Keratinocyte (primary cell): ENCODE results near the gene DIS3L2.

Experiments used
- EZH2 ChIP-seq: IDR thresholded peaks from one replicate; pipeline ENCODE4 v1.6.1; 2012; ENCODE audit warnings: inconsistent platforms, mild to moderate bottlenecking, low read length, moderate library complexity
- TF ChIP-seq, protein P1 (sequence below), 3 experiments: IDR thresholded peaks in 1 of 3; conservative IDR thresholded peaks in 1 of 3; optimal IDR thresholded peaks in 1 of 3; 2 replicates in 2 of 3; 3 replicates in 1 of 3; pipeline versions ENCODE3 to v1.5.1; 2011; ENCODE audit warnings: low read length in 3 of 3, mild to moderate bottlenecking in 3 of 3, moderate library complexity in 2 of 3, control low read depth in 1 of 3, inconsistent platforms in 1 of 3; ENCODE audit not compliant: insufficient read depth in 2 of 3; ENCODE audit errors: extremely low read depth in 1 of 3

DNA sequence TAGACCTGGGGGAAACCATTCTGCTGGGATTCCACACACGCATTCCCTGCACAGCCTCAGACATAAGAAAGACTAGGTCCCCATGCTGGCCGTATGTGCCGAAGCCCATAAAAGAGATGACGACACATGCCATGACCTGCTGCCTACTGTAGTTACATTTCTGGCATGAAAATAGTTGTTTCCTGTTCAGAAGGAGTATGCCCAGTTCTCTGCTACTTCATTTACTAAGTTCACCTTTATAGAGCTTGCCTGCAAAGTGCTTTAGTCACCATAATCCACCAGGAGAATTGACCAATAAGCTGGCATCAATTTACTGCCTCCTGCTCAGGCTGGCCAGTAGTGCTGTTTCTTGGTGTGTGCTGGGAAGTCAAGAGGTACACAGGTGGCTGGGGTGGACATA is 266.8 kb downstream of the DIS3L2 start:
- TF ChIP-seq, protein P1, sequence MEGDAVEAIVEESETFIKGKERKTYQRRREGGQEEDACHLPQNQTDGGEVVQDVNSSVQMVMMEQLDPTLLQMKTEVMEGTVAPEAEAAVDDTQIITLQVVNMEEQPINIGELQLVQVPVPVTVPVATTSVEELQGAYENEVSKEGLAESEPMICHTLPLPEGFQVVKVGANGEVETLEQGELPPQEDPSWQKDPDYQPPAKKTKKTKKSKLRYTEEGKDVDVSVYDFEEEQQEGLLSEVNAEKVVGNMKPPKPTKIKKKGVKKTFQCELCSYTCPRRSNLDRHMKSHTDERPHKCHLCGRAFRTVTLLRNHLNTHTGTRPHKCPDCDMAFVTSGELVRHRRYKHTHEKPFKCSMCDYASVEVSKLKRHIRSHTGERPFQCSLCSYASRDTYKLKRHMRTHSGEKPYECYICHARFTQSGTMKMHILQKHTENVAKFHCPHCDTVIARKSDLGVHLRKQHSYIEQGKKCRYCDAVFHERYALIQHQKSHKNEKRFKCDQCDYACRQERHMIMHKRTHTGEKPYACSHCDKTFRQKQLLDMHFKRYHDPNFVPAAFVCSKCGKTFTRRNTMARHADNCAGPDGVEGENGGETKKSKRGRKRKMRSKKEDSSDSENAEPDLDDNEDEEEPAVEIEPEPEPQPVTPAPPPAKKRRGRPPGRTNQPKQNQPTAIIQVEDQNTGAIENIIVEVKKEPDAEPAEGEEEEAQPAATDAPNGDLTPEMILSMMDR (optimal IDR thresholded peaks at IDR 0.05 in 1 of 3, IDR thresholded peaks at IDR 0.05 in 1 of 3, conservative IDR thresholded peaks at IDR 0.05 in 1 of 3; ENCODE audit: extremely low read depth in 1 of 3, insufficient read depth in 2 of 3, low read length in 3 of 3) = no peak
- TF ChIP-seq EZH2 = no peak
